DMS79 (cell line): ENCODE data around the gene BNC2.

Experiments used
- DNase-seq: peaks from one replicate; lab custom pipeline; 2025; lab: John Stamatoyannopoulos, UW

Gene BNC2

GRCh38 chr9:16869882-16870595 lies 431 bp downstream of the BNC2 start:
- no peak for DNase-seq

- no peak for DNase-seq
Measured at GRCh38 chr9:16869131-16869881, 1.2 kb downstream of the BNC2 start.

GRCh38 chr9:16868701-16869100 lies 1.8 kb downstream of the BNC2 start:
- DNase-seq, result no peak

GRCh38 chr9:16867576-16868311 lies 2.7 kb downstream of the BNC2 start:
- DNase-seq, result no peak

- no peak for DNase-seq
Measured at GRCh38 chr9:16866587-16866986, 3.9 kb downstream of the BNC2 start.

GRCh38 chr9:16864649-16865434 lies 5.6 kb downstream of the BNC2 start:
- no peak for DNase-seq

- no peak for DNase-seq
Measured at GRCh38 chr9:16848179-16848578, 22.3 kb downstream of the BNC2 start.

- no peak for DNase-seq
Measured at GRCh38 chr9:16846986-16847385, 23.5 kb downstream of the BNC2 start.

- no peak for DNase-seq
Measured at GRCh38 chr9:16846367-16846766, 24.1 kb downstream of the BNC2 start.

- no peak for DNase-seq
Measured at GRCh38 chr9:16834817-16835216, 35.7 kb downstream of the BNC2 start.

- no peak for DNase-seq
Measured at GRCh38 chr9:16833296-16833835, 37.1 kb downstream of the BNC2 start.

GRCh38 chr9:16832101-16832500 lies 38.4 kb downstream of the BNC2 start:
- DNase-seq, result no peak

- DNase-seq, result no peak
Measured at GRCh38 chr9:16830806-16831205, 39.7 kb downstream of the BNC2 start.

GRCh38 chr9:16828340-16829281 lies 41.9 kb downstream of the BNC2 start:
- peak; percentile 4 for DNase-seq

GRCh38 chr9:16825971-16826625 lies 44.4 kb downstream of the BNC2 start:
- no peak for DNase-seq

- no peak for DNase-seq
Measured at GRCh38 chr9:16825331-16825725, 45.1 kb downstream of the BNC2 start.

GRCh38 chr9:16824545-16825330 lies 45.7 kb downstream of the BNC2 start:
- no peak for DNase-seq

GRCh38 chr9:16823906-16824305 lies 46.6 kb downstream of the BNC2 start:
- DNase-seq, result no peak

GRCh38 chr9:16821344-16821743 lies 49.1 kb downstream of the BNC2 start:
- no peak for DNase-seq
